ENCODE measurements around the gene IL1RAPL2.

DNA sequence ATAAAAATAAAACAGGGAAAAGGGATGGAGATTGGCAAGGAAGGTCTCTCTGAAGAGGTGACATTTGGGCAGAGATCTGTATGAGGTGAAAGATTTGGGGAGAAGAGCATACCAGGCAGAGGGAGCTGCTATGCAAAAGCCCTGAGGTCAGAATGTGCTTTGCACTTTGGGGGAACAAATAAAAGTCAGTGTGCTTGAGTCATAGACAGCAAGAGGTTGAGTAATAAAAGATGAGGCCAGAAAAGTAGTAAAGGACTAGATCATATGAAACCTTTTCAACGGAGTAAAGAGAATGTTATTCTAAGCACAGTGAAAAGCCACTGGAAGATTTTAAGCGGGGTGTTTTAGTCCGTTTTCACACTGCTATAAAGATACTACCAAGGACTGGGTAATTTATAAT, 731.0 kb downstream of the IL1RAPL2 start:
- TF ChIP-seq, protein P1, sequence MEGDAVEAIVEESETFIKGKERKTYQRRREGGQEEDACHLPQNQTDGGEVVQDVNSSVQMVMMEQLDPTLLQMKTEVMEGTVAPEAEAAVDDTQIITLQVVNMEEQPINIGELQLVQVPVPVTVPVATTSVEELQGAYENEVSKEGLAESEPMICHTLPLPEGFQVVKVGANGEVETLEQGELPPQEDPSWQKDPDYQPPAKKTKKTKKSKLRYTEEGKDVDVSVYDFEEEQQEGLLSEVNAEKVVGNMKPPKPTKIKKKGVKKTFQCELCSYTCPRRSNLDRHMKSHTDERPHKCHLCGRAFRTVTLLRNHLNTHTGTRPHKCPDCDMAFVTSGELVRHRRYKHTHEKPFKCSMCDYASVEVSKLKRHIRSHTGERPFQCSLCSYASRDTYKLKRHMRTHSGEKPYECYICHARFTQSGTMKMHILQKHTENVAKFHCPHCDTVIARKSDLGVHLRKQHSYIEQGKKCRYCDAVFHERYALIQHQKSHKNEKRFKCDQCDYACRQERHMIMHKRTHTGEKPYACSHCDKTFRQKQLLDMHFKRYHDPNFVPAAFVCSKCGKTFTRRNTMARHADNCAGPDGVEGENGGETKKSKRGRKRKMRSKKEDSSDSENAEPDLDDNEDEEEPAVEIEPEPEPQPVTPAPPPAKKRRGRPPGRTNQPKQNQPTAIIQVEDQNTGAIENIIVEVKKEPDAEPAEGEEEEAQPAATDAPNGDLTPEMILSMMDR (IDR thresholded peaks at IDR 0.05), result no peak
- no peak for TF ChIP-seq POLR2A (IDR thresholded peaks at IDR 0.05)
